Panc1 (cell line): ENCODE data around the gene LYRM4. TPM values are rescaled to one million over a fixed set of nuclear protein-coding genes. Genes with fewer than 3 reads are reported as not detected.

ENCODE experiments used
- ATAC-seq: fragments of 200-7000 bp; cut with Tn5 transposase; 2 replicates; pipeline ENCODE4 v1.9.1; 2020; ENCODE audit warnings: mild to moderate bottlenecking, moderate library complexity
- BruUV-seq: library from RNA; stranded (reverse); fragments of 400-500 nt; replicated peaks from 2 replicates; lab custom pipeline; 2021; lab: Mats Ljungman, UMichigan
- CTCF ChIA-PET: fragments of 300-600 bp; sonication (Branson Sonifier 250); formaldehyde crosslinking; loops from one replicate; lab custom pipeline; 2022; ENCODE audit warnings: antibody characterized with exemption; lab: Charles Lee
- POLR2A ChIA-PET: fragments of 300-600 bp; sonication (Branson Sonifier 250); formaldehyde crosslinking; loops from one replicate; lab custom pipeline; 2022; ENCODE audit warnings: antibody characterized with exemption; lab: Charles Lee
- DNase-seq: peaks from one replicate; pipeline ENCODE4 v3.0.0-alpha.2; 2010; ENCODE audit warnings: low read depth, low spot score
- H3K27ac ChIP-seq: 2 replicates; pipeline ENCODE4 v1.5.1; 2011; ENCODE audit warnings: mild to moderate bottlenecking, low read length, inconsistent platforms
- H3K27me3 ChIP-seq: fragments of 200-500 bp; sonication (Bioruptor generic); 2 replicates; pipeline ENCODE4 v1.6.0; 2014; ENCODE audit warnings: low read length, inconsistent platforms; ENCODE audit not compliant: control insufficient read depth, insufficient read depth
- H3K36me3 ChIP-seq: fragments of 200-500 bp; sonication (Bioruptor generic); 2 replicates; pipeline ENCODE4 v1.5.1; 2014; ENCODE audit warnings: inconsistent platforms, mild to moderate bottlenecking, low read length, moderate library complexity; ENCODE audit not compliant: control insufficient read depth, insufficient read depth
- H3K4me1 ChIP-seq: 2 replicates; pipeline ENCODE4 v1.5.1; 2011; ENCODE audit warnings: inconsistent platforms, mild to moderate bottlenecking, low read length, moderate library complexity; ENCODE audit not compliant: control insufficient read depth, insufficient read depth
- H3K4me3 ChIP-seq, 2 experiments: 2 replicates each; pipeline ENCODE4 v1.5.1; 2011 to 2012; ENCODE audit warnings: low read depth in 2 of 2, low read length in 2 of 2, mild to moderate bottlenecking in 2 of 2, inconsistent platforms in 1 of 2, moderate library complexity in 1 of 2
- H3K9me3 ChIP-seq: fragments of 200-500 bp; sonication (Bioruptor generic); 2 replicates; pipeline ENCODE4 v1.5.1; 2014; ENCODE audit warnings: low read depth, mild to moderate bottlenecking, inconsistent platforms, low read length, moderate library complexity; ENCODE audit not compliant: control insufficient read depth, insufficient read depth
- CTCF ChIP-seq: fragments of 450-650 bp; IDR thresholded peaks from 2 replicates; pipeline ENCODE4 v1.5.1; 2017; ENCODE audit warnings: mild to moderate bottlenecking
- POLR2AphosphoS5 ChIP-seq: IDR thresholded peaks from 2 replicates; pipeline ENCODE4 v1.6.1; 2012; ENCODE audit warnings: mild to moderate bottlenecking, low read depth, low read length, moderate library complexity
- REST ChIP-seq, 2 experiments: IDR thresholded peaks; 2 replicates each; pipeline ENCODE4 v1.6.1; 2011 to 2012; ENCODE audit warnings: low read depth in 2 of 2, control low read depth in 1 of 2, low read length in 1 of 2, mild to moderate bottlenecking in 1 of 2, moderate library complexity in 1 of 2; ENCODE audit not compliant: insufficient read depth in 1 of 2
- SIN3A ChIP-seq: IDR thresholded peaks from 2 replicates; pipeline ENCODE4 v1.6.1; 2012; ENCODE audit warnings: low read depth, mild to moderate bottlenecking, low read length, moderate library complexity, borderline replicate concordance; ENCODE audit not compliant: insufficient read depth
- TCF7L2 ChIP-seq: IDR thresholded peaks from 2 replicates; pipeline ENCODE4 v1.6.1; 2011; ENCODE audit warnings: mild to moderate bottlenecking, low read depth, low read length, inconsistent platforms
- in situ Hi-C: cut with HindIII; loops from 2 replicates; pipeline ENCODE4 v1.10.0; 2016; ENCODE audit warnings: low sequenced_read_pairs, low pct_unique_long_range_greater_than_20kb
- intact Hi-C: fragments of 100-400 bp; cut with micrococcal nuclease; formaldehyde crosslinking; loops from one replicate; pipeline ENCODE4 v1.10.0; 2022; ENCODE audit not compliant: unreplicated experiment
- total RNA-seq: library from RNA; stranded (reverse); gene quantifications from one replicate; pipeline ENCODE4 v1.2.1, GENCODE V29; 2021; ENCODE audit not compliant: unreplicated experiment

The LYRM4 gene
- total RNA-seq, 1 experiment from 2014 or later, result 27.4 TPM

GRCh38 chr6:5241252-5241651 is 19.5 kb downstream of the LYRM4 start:
- intact Hi-C loops, result no loop called here
- CTCF ChIA-PET, result no interaction called here
- ATAC-seq, result no peak

GRCh38 chr6:5238336-5238735 is 22.4 kb downstream of the LYRM4 start:
- Histone ChIP-seq H3K4me3 (no peak overlapping the region), H3K27me3 (no peaks in the 10 kb centered on the region), H3K4me1 (no peaks in the 10 kb centered on the region), H3K27ac (no peak overlapping the region), H3K36me3 (no peaks in the 10 kb centered on the region), H3K9me3 (no peaks in the 10 kb centered on the region)
- CTCF ChIA-PET, result no interaction called here
- DNase-seq (no peak), ATAC-seq (no peak)
- intact Hi-C loops, result no loop called here
- in situ Hi-C loops, result no loop called here
- POLR2A ChIA-PET, result no interaction called here
- TF ChIP-seq TCF7L2, result no peak
- TF ChIP-seq CTCF, result no peak
- no peak for TF ChIP-seq REST (IDR thresholded peaks at IDR 0.05; ENCODE audit: insufficient read depth in 1 of 2, low read depth in 2 of 2, low read length in 1 of 2)
- TF ChIP-seq POLR2AphosphoS5, result no peak
- no peak for TF ChIP-seq SIN3A
- no TSS peak for BruUV-seq

More at GRCh38 chr6:5241252-5241651, 19.5 kb downstream of the LYRM4 start:
- BruUV-seq, result no TSS peak
- Histone ChIP-seq H3K36me3 (no peaks in the 10 kb centered on the region), H3K27me3 (no peaks in the 10 kb centered on the region), H3K27ac (no peak overlapping the region), H3K4me3 (no peak overlapping the region), H3K4me1 (no peaks in the 10 kb centered on the region), H3K9me3 (no peaks in the 10 kb centered on the region)
- in situ Hi-C loops, result no loop called here
- no peak for DNase-seq
- no peak for TF ChIP-seq CTCF
- TF ChIP-seq REST (IDR thresholded peaks at IDR 0.05; ENCODE audit: insufficient read depth in 1 of 2, low read depth in 2 of 2, low read length in 1 of 2), result no peak
- TF ChIP-seq TCF7L2, result no peak
- TF ChIP-seq SIN3A, result no peak
- no peak for TF ChIP-seq POLR2AphosphoS5
- POLR2A ChIA-PET, result no interaction called here
